T-helper 2 cell (primary cell): ENCODE results near the gene CFAP46.
A peak's percentile ranks its signal among the peaks of the same experiment; 100 is the strongest.

ENCODE experiments used
- DNase-seq, 5 experiments: peaks; one replicate each; pipeline versions ENCODE4 v3.0.0 to v3.0.0-alpha.2; 2012 to 2022

Gene CFAP46

DNA sequence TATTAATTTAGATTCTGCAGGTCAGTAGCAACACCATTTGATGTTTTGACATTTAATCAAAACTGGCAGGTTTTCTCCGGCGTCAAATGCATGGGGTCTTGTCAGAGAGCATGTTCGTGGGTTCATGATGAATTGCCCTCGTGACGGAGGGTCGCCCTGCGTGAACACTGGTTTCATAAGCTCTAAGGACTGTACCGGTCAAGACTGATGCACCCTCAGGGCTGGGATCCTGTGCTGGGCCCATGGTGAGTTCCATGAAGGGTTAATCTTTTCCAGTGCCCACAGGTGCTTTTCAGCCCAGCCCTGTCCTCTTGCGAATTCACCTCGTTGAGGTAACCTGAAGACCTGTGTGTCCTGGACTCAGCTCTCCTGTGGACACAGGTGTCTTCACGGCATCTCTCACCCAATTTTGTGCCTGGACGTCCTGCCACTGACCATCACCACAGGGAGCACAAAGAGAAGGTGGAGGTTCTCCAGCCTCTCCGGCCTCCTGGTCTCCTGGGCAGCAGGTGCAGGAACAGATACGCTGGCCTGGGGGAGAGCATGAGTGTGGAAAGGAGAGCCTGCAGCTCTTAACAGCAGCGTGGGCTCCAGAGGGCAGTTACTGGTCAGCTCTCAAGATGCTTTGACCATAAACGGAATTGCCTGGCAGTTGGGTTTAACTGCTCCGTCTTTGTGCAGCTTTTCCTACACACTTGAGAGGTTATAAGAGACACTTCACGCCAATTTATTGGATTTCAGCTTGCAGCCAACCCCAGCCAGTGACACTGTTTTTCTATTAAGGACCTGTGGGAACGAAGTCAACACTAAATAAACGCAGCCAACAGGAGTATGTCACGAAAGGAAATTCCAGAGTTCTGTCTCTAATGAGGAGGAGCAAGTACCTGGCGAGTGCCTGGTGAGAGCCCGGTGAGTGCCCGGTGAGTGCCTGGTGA lies 37.4 kb upstream of the CFAP46 start:
- DNase-seq = no peak

DNA sequence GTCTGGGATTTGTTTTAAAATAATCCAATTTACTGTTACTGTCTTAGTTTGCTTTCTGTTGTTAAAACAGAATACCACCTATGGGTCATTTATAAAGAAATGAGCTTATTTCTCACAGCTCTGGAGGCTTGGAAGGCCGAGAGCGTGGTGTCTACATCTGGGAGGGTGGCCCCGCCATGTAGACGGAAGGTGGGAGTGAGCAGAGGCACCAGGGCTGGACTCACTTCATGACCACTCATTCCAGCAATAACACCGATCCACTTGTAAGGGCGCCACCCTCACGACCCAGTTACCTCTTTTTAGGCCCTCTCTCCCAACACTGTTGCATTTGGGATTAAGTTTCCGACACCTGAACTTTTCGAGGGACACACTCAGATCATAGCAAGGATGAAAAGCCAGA lies 36.2 kb upstream of the CFAP46 start:
- no peak for DNase-seq

DNA sequence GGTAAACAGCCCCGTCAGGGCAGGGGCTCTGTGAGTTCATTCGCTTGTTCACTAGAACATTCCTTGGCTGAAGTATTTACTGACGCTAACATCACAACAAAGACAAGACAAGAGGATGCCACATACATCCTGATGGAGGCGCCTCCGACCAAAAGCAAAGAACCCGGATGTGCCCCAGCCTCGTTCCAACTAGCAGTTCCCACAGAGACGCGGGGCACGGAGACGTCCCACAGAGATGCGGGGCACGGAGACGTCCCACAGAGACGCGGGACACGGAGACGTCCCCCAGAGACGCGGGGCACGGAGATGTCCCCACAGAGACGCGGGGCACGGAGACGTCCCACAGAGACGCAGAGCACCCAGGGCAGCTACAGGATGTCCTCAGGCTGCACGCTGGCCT lies 35.4 kb upstream of the CFAP46 start:
- DNase-seq = no peak

DNA sequence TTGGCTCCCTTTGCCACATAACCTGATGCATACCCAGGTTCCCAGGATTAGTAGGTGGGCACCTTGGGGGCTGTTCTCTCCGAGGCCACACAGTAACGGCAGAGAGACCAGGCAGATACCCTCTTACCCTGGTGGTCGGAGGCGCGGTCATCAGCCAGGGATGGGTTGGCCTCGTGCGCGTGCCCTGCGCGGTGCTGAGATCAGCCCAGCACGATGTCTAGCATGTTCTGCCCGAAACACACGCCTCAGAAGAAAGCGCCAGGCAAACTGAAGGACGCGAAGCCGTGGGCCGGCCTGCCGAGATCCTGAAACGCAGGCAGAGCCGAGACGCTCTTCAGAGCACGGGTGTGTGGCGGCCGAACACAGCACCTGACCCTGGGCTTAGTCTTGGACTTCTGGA lies 34.7 kb upstream of the CFAP46 start:
- DNase-seq = no peak

DNA sequence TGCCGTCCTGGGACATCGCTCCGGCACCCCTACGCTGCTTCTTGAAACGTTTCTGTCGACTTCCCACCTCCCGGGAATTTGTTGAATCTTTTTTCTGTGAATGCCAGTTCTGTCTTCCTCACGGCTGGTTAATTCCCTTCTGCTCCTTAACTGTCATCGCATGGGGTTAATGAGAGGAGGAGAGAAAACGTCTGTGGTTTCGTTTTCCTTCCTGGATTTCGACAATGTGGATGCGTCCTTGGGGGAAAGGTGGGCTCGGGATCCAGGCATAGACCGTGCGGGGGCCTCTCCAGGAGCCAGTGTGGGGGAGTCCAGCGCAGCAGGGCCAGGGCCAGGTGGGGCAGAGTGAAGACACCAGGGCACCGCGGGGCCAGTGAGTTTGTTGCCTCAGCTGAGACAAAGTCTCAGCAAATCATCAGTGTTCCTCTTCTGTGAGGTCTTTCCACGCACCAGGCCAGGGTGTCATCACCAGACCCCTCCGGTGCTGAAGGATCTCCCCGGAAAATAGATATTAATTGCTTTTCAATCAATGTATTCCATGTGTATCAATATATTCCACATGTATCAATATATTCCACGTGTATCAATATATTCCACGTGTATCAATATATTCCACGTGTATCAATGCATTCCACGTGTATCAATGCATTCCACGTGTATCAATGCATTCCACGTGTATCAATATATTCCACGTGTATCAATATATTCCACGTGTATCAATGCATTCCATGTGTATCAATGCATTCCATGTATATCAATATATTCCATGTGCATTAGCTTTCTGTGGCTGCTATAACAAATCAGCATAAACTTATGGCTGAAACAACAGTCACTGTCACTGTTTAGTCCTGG lies 33.7 kb upstream of the CFAP46 start:
- DNase-seq = no peak

DNA sequence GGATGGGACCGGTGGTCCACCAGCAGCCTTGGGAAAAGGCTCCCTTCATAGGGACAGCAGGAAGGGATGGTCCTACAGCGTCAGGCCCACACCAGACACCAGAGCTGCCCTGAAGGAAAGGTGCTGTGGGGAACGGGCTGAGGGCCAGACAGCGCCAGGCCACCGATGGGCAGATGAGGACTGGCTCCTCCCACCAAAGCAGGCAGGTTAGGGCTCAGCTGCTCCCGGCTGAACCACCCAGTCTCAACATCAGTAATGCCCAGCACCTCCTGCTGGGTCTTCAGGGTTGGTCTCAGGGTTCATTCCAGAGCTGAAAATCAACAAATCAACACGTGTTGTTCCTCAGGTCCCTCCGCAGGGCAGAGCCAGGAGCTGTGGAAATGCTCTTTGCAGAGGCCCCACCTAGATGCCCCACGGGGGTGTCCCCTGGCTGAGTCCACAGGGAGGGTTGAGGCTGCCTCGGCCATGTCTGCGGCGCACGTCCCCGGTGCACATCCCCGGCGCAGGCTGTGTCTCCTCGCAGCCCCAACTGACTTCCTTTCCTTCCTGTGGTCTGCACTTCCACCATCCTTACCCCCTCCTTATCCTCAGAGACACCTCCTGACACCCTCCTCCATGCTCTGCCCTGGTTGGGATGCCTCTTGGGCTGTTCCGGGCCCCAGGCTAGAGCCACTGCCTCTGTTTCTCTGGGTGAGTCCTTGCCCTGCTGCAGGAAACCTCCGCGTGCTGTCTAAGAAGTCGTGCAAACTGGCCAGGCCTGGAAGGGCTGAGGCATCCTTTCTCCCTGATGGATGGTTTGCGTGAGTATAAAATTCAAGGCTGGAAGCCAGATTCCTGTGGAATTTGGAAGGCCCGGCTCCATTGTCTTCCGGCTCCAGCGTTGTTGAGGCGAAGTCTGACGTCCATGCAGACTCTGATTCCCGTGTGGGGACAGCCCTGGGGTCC lies 32.8 kb upstream of the CFAP46 start:
- DNase-seq = no peak

DNA sequence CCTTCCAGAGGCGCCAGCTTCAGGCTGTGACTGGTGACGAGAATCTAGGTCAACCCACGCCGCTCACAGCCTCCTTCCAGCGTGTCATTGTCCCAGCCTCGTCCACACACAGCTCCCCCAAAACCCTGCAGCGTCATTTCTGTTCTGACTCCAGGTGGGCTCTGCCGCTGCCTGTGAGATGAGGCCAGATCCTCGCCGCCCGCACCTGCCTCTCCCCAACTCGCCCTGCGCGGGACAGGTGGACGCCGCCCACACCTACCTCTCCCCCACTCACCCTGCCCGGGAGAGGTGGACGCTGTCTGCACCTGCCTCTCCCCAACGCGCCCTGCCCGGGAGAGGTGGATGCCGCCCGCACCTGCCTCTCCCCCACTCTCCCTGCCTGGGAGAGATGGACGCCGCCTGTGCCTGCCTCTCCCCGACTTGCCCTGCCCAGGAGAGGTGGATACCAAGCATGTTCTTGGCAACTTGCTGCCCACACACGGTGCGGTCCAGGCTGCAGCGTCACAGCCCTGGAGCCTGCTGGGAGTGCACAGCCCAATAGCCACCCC lies 32.0 kb upstream of the CFAP46 start:
- no peak for DNase-seq

DNA sequence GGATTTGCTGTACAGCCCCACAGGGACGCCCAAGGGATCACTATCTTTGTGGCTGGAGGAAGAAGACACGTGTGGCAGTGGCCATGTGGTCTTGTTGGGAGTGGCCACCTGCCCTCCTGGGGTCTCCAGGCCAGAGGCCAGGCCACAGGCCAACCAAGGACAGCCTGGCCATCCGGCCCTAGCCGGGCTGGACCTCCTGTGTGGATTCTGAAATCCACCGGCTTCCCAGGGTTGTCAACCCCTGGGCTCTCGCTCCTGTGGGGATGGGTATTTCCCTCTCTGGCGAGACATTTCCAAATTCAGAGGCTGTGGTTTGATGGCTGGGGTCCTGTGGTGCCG lies 31.5 kb upstream of the CFAP46 start:
- no peak for DNase-seq

DNA sequence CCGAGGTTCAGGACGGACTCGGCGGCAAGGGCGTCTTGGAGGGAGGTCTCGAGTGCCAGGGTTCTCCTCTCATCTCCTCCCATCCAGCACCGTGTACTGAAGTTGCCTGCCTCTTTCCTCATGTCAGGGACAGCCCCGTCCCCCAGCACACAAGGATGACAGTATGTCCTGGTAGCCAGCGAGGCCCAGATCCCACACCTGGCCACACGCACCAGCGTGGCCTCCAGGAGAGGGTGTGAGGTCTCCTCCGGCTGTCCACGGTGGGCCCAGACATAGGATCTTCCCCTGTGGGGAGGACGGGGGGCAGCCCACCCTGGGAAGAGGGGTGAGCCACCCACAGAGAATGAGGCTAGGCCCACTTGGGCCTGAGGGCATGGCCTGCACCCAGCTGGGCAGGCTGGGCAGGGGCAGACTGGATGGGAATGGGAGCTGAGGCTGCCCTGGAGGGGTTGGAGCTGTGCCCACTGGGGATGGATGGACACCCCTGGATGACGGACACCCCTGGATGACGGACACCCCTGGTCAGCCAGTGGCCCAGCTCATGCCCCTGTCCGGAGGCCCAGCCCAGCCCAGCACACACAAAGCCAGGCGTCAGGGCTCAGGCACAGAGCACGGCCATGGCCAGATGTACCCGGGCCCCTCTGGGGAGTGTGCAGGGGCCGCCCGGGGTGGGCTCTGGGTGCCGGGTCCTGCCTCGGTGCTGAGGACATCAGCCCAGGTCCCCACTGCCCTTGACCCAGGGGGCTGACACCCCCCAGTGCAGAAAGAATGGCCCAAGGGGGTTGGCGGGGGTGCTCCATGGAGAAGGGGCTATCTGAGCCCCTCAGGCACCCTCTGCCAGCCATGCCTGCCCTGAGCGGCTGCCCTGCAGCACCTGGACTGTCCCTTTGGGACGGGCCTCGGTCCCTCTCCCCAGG lies 30.9 kb upstream of the CFAP46 start:
- DNase-seq = no peak

DNA sequence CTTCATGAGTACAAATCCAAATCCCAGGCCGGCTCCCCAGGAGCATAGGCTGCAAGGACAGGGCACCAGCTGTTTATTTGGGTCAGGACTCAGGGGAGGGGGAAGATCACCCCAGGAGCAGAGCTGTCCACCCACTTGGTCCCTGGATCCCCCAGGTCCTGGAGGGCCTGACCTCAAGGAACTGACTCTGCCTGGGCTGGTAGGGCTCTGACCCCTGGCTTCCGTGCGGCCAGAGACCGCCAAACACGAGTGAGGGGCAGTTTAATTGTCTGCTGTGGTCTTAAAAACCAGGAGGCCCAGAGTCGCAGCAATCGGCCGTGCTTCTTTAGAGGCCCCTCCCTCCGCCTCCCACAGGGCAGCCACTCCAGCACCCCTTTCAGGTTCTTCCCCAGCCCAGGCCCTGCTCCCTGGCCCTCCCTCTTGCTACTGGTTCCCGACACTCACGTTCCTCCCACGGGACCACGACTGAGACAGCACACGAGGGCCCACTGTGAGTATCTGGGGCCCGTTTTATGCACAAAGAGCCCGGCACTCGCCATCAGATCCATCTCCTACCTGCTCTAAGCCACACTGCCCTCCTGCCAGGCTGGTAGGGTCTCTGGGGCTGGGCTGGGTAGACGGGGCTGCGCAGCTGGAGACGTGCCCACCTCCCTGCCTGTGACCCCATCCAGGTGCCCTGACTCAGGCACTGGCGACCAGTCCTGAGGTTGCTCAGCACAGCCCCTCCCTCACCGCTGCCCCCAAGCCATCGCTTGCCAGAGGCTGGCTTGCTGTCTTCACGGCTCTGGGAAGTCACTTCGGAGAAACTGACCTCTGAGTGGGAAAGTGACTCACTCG lies 30.0 kb upstream of the CFAP46 start:
- DNase-seq = no peak

DNA sequence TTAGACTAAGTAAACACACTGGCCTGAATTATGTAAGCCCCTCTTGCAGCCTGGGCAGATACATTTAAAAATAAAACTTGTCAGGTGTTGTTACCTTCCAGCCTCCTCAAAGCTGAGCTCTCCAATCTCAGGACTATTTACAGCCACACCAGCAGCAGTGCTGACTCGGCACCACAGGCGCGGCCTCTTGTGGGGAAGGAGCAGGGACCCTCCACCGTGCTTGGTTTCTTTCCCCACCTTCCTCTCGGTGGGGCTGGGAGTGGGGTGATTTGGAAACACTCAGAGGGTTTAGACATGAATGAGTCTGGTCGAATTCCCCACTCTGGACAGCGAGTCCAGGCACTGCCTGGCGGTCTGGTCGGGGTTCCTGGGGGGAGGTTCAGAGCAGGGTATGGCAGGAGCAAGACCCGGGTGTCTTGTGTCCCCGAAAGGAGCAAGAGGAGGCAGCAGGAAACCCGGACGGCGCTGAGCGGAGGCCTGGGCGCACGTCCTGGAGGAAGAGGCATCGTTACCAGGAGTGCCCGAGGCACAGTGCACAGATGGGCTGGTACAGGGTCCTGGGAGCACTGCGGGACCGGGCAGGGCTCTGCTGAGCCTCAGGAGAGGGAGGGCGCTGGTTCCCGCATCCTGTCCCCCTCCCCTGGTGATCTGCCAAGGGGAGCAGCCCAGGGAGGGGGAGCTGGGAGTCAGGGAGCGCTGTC lies 29.2 kb upstream of the CFAP46 start:
- DNase-seq = no peak

DNA sequence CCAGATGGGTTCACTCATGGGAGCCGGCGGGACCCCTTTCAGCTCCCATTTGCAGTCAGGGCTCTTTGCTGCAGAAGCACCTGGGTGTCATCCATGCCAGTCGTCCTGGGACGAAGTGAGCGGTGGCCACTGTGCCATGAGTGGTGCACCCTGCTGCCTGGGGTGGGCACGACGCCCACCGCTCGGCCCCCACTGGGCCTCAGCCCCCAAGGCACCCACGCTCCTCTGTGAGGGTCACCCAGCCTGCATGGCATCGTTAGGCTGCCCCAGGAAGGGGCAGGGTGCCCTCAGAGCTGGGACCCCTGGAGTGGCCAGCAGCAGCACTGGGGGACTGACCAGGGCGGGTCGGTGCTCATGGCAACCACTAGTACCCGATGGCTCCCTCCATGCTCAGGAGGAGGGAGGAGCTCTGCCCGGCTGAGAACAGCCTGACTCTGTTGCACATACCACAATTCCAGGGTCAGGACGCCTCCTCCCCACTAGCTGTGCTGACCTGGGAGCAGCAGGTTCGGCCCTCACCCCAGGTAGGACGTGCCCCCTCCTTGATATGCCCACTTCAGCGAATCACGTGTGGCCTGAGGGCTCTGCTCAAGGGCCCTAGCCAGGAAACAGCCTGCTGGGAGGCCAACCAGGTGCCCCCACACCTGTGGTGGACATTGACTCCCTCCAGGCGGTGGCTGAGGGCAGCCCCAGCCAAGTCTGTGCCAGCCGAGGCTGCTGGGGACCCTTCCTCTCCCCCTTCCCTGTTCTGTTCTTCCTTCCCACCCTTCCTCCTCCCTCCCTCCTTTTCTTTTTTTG lies 28.5 kb upstream of the CFAP46 start:
- DNase-seq = no peak

DNA sequence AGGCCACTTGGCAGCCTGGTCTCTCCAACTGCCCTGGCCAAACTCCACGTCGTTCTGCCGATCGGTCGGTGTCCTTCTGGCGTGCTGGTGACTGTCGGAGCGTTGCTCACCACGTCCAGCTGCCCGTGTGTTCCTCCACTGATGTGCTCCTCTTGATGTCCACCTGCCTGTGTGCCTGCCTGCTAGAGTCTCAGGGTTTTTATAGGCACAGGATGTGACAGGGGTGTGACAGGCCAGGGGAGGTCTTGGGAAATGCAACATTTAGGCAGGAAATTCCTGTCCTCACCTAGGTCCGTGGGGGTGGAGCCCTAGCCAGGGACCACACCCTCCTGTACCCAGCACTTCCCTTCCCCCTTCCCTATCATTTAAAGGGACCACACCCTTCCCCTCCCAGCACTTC lies 25.2 kb upstream of the CFAP46 start:
- DNase-seq = no peak

DNA sequence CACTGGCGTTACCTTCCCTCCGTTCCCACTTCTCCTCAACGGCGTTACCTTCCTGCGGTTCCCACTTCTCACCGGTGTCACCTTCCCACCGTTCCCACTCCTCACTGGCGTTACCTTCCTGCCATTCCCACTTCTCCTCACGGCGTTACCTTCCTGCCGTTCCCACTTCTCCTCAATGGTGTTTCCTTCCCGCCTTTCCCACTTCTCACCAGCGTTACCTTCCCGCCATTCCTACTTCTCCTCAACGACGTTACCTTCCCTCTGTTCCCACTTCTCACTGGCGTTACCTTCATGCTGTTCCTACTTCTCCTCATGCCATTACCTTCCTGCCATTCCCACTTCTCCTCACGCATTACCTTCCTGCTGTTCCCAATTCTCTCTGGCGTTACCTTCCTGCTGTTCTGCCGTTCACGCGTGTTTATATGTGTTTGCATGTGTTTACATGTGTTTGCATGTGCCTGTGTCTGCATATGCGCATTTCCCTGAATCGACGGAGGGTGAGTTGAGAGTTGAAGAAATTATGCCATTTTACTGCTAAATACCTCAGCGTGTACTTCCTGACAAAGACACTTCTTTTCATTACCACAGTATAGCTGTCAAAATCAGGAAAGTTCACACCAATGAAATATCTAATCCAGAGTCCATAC lies 23.2 kb upstream of the CFAP46 start:
- DNase-seq = no peak

DNA sequence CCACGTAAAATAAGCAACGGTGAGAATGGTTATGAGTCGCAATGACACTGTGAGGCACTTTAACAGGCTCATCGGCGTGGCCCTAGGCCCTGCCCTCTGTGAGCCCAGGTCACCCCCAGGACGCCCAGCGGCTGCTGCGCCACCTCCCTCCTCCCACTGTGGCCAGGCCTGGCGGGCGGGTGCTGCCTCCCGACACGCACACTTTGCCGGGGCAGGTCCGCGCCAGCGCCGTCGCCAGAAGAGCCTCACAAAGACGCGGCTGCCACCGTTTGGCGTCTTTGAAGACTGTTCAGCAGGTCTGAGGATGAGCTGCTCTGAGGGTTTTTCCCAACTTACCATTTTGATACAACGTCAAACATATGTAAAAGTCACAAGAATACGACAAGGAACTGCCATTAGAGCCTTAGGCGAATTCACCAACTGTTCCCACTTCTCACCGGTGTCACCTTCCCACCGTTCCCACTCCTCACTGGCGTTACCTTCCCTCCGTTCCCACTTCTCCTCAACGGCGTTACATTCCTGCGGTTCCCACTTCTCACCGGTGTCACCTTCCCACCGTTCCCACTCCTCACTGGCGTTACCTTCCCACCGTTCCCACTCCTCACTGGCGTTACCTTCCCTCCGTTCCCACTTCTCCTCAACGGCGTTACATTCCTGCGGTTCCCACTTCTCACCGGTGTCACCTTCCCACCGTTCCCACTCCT lies 22.5 kb upstream of the CFAP46 start:
- peak in 1 of 5 experiments; percentile 14 for DNase-seq

DNA sequence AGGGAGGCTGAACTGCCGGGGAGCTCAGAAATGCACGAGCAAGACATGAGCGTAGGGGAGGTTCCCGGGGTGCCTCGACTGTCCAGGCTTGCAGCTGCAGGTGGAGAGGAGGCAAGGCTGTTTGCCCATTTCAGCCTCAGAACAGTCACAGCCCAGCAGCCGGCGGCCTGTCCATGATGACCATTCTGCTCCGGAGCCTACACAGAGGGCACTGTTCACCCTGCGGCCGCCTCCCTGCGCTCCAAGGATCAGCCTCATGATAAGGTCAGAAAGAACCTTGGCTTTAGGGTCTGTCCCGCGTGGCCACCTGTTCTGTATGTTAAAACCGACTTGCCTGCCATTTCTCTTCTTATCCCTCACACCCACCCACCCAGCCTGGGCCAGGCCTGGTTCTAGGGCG lies 21.9 kb upstream of the CFAP46 start:
- no peak for DNase-seq

DNA sequence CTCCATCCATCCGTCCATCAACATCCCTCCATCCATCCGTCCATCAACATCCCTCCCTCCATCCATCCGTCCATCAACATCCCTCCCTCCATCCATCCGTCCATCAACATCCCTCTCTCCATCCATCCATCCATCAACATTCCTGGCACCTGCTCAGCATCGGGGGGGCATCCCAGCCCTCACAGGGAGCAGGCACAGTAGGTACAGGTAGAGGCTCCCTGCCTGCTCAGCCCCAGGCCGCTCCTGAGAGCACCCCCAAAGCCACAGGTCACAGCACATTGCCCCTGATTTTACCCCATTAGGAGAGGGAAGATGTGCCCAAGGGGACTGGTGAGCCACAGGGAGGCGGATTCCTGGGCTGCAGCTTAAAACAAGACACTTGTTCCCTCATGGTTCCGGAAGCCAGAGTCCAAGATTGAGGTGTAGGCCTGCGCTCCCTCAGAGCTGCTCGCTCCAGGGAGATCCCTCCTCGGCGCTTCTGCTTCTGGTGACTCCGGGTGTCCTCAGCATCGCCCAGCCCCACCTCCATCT lies 21.1 kb upstream of the CFAP46 start:
- DNase-seq = no peak
